ENCODE measurements around the gene SP7.

DNA sequence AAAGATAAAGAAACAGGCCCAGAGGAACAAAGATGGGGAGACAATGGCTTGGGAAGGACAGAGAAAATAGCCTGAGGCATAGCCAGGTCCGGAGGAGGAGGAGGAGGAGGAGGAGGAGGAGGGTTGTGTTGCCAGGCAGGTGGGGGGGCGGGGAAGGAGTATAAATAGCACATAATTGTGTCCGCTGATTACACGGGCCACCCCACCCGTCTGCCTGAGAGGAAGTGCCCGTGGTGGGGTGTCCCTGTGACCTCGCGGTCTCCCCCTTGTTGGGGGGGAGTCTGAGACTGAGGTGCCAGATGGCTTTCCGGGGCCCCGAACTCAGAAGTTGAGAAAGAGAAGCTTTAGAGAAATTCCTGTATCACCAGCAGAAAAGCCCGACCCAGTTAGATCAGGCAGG lies 1.9 kb upstream of the SP7 start:
- TF ChIP-seq MAFK (IDR thresholded peaks at IDR 0.05; ENCODE audit: partially characterized antibody) (no peak), RAD21 (conservative IDR thresholded peaks at IDR 0.05 in 1 of 2, IDR thresholded peaks at IDR 0.05 in 1 of 2) (no peak), POLR2A (IDR thresholded peaks at IDR 0.05; ENCODE audit: low read length) (no peak), CHD2 (IDR thresholded peaks at IDR 0.05; ENCODE audit: low read length, partially characterized antibody) (no peak), CHD4 (IDR thresholded peaks at IDR 0.05; ENCODE audit: borderline replicate concordance) (no peak), CBX2 (IDR thresholded peaks at IDR 0.05; ENCODE audit: borderline replicate concordance, low read depth) (no peak), MAZ (IDR thresholded peaks at IDR 0.05; ENCODE audit: borderline replicate concordance, low read depth, low read length) (no peak), NFE2L2 (conservative IDR thresholded peaks at IDR 0.05; ENCODE audit: low read length) (no peak), EHMT2 (IDR thresholded peaks at IDR 0.05; ENCODE audit: low read depth) (no peak)
- TF ChIP-seq, protein P1, sequence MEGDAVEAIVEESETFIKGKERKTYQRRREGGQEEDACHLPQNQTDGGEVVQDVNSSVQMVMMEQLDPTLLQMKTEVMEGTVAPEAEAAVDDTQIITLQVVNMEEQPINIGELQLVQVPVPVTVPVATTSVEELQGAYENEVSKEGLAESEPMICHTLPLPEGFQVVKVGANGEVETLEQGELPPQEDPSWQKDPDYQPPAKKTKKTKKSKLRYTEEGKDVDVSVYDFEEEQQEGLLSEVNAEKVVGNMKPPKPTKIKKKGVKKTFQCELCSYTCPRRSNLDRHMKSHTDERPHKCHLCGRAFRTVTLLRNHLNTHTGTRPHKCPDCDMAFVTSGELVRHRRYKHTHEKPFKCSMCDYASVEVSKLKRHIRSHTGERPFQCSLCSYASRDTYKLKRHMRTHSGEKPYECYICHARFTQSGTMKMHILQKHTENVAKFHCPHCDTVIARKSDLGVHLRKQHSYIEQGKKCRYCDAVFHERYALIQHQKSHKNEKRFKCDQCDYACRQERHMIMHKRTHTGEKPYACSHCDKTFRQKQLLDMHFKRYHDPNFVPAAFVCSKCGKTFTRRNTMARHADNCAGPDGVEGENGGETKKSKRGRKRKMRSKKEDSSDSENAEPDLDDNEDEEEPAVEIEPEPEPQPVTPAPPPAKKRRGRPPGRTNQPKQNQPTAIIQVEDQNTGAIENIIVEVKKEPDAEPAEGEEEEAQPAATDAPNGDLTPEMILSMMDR (IDR thresholded peaks at IDR 0.05), result no peak
- TF ChIP-seq, protein P2, sequence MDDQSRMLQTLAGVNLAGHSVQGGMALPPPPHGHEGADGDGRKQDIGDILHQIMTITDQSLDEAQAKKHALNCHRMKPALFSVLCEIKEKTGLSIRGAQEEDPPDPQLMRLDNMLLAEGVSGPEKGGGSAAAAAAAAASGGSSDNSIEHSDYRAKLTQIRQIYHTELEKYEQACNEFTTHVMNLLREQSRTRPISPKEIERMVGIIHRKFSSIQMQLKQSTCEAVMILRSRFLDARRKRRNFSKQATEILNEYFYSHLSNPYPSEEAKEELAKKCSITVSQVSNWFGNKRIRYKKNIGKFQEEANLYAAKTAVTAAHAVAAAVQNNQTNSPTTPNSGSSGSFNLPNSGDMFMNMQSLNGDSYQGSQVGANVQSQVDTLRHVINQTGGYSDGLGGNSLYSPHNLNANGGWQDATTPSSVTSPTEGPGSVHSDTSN (IDR thresholded peaks at IDR 0.05), result no peak
- TF ChIP-seq, protein P3, sequence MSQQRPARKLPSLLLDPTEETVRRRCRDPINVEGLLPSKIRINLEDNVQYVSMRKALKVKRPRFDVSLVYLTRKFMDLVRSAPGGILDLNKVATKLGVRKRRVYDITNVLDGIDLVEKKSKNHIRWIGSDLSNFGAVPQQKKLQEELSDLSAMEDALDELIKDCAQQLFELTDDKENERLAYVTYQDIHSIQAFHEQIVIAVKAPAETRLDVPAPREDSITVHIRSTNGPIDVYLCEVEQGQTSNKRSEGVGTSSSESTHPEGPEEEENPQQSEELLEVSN (IDR thresholded peaks at IDR 0.05; ENCODE audit: borderline replicate concordance, low read depth), result no peak
- TF ChIP-seq, protein P4, sequence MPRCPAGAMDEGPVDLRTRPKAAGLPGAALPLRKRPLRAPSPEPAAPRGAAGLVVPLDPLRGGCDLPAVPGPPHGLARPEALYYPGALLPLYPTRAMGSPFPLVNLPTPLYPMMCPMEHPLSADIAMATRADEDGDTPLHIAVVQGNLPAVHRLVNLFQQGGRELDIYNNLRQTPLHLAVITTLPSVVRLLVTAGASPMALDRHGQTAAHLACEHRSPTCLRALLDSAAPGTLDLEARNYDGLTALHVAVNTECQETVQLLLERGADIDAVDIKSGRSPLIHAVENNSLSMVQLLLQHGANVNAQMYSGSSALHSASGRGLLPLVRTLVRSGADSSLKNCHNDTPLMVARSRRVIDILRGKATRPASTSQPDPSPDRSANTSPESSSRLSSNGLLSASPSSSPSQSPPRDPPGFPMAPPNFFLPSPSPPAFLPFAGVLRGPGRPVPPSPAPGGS (IDR thresholded peaks at IDR 0.05), result no peak
